Measurements from ENCODE around the gene SMO. TPM values are rescaled to one million over a fixed set of nuclear protein-coding genes. Genes with fewer than 3 reads are reported as not detected.
"Not testable (repeated sequence)": the region's sequence is repeated elsewhere in the genome, so short reads cannot be mapped to it uniquely, and the experiment has no call there.

The SMO gene
- total RNA-seq, 2 donors from 2014 or later, result 5.4 to 7.6 TPM

DNA sequence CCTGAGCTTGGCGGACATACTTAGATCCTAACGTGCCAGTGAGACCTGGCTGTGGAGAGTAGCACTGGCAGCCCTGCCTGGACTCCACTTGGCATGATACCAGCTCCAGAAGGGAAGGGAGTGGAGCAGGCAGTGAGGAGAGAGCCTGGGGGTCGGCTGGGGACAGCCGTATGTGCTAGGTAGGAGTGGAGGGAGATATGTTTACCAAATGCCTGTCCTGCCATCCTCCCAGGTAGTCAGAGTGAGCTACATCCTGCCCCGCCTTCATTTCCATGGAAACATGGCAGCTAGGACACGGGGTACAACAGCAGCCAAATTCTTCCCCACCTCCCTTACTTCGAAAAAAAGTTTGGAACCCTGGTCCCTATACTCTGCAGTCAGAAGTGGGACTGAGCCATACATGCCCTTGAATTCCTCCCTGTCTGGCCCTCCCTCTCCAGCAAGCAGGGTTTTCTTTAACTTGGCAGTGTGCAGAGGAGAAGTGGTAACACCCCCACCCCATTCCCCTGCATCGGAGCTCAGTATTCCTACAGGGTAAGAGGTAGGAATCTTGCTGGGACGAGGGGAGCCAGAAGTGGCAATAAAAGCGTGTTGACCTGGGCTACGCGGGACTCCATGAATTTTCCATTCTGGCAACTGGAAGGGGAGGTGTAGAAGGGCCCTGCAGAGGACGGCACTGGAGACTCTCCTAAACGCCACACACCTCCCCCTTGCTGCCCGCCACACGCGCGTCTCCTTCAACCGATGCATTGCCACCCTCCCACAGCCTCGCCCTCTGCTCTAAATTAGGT, 20.0 kb upstream of the SMO start:
- peak; percentile 40 to 43 for ATAC-seq
- intact Hi-C loops (cut with DNase I), result loop anchor here in 1 of 2 donors (10.0 kb wide), 1 partner anchor 46 kb away; no protein-coding TSS in a partner anchor
- no peak for DNase-seq

DNA sequence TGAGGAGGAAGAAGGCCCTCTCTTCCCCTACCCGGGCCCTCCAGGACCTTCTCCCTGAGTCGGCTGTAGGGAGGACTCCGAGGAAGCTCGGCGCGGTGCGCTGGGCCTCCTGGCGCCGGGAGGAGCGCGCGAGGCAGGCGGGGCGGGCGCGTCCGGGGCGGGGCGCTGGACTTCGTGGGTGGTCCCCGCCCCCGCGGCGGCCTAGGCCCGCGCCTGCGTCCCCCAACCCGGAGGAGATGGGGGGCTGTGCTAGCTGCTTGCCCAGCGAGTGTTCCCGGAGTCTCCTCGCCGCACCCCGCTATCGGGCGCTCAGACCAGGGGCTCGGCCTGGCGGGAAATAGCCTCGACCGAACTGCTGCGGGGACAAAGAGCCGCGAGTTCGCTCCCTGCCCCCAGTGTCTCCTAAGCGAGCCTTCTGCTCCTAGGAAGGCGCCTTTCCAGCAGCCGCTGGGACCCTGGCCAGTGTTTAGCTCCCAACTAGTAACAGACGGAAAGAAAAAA, 19.2 kb upstream of the SMO start:
- intact Hi-C loops (cut with DNase I), result loop anchor here in 1 of 2 donors (10.0 kb wide), 1 partner anchor 46 kb away; no protein-coding TSS in a partner anchor
- DNase-seq (peak; percentile 72), ATAC-seq (peak; percentile 94)

DNA sequence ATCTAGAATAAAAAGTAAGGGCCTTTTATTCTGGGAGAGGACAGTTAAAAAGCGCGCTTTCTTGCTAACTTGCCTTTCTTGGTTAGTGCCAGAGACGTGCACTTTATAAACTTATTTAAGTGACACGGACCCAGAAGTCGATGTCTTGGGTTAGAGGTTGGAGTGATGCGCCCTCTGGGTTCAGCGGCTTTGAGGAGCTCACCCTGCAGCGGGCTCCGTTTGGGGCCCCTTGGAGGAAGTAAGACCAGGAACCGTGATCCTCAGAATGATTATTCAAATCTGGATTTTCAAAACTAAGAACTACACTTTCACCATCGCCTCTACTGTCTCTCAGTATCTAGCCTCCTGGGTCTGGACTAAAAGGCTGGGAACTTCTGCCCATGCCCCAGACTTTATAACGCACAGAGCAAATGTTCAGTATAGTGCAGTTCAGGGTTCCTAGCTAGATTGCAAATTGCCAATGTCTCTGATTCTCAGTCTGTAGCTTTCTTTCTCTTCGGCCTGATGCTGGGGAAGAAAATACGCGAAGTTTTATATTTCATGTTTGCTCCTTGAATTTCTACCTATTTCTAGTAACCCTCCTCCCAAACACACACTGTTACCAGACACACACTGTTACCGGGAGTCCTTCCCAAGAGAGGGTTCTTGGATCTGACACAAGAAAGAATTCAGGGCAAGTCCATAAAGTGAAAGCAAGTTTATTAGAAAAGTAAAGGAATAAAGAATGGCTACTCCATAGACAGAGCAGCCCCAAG, 18.6 kb upstream of the SMO start:
- DNase-seq, result no peak
- intact Hi-C loops (cut with DNase I), result loop anchor here in 1 of 2 donors (10.0 kb wide), 1 partner anchor 45 kb away; no protein-coding TSS in a partner anchor
- peak in 1 of 2 donors; percentile 35 for ATAC-seq

DNA sequence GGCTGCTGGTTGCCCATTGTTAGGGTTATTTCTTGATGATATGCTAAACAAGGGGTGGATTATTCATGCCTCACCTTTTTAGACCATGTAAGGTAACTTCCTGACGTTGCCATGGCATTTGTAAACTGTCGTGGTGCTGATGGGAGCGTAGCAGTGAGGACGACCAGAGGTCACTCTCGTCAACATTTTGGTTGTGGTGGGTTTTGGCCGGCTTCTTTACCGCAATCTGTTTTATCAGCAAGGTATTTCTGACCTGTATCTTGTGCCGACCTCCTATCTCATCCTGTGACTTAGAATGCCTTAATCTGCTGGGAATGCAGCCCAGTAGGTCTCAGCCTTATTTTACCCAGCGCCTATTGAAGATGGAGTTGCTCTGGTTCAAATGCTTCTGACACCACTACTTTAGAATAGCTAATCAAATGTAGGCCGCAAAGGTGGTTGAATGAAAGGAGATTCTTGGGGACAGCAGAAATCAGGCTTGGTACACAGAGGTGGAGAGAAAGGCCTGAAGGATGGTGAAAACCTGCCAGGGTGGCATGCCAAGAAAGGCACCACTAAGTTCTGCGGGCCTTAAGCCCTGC, 17.9 kb upstream of the SMO start:
- ATAC-seq (no peak), DNase-seq (no peak)
- intact Hi-C loops (cut with DNase I), result no loop called here

DNA sequence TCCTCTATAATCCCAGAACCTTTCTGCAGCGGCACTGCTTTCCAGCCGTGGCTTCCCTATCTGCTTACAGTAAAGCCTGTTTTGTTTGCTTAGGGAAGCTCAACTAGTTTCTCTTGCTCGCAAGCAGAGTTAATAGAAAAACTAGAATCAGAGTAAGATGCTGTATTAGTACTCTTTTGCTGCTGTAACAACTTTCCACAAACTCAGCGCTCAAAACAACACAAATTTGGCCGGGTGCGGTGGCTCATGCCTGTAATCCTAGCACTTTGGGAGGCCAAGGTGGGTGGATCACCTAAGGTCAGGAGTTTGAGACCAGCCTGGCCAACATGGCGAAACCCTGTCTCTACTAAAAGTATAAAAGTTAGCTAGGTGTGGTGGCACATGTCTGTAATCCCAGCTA, 14.6 kb upstream of the SMO start:
- ATAC-seq, result not testable (repeated sequence)

DNA sequence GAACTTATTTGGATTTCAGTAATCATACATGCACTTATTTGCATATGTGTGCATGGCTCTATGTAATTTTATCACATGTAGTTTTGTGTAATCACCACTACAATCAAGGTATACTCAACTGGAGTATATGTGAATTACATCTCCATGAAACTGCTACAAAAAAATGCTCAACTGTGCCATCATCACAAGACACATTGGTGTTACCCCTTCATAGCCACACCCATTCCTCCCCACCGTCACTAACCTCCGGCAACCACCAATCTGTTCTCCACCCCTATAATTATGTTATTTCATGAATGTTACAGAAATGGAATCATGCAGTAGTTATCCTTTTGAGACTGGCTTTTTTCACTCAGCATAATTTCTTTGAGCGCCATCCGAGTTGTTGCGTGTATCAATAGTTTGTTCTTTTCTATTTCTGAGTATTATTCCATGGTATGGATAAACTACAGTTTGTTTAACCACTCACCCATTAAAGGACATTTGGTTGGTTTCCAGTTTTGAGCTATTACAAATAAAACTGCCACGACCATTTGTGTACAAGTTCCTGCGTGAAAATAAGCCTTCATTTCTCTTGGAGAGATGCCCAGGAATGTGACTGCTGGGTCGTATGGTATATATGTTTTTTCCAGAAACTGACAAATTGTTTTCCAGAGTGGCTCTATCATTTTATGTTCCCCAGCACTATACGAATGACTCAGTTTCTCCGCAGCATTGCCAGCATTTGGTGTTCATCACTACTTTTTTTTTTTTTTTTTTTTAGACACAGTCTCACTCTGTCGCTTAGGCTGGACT, 11.3 kb upstream of the SMO start:
- ATAC-seq (no peak), DNase-seq (no peak)
- intact Hi-C loops (cut with DNase I), result no loop called here

More for the DNA sequence above, 14.6 kb upstream of the SMO start:
- DNase-seq; intact Hi-C loops (cut with DNase I): not testable (repeated sequence)

DNA sequence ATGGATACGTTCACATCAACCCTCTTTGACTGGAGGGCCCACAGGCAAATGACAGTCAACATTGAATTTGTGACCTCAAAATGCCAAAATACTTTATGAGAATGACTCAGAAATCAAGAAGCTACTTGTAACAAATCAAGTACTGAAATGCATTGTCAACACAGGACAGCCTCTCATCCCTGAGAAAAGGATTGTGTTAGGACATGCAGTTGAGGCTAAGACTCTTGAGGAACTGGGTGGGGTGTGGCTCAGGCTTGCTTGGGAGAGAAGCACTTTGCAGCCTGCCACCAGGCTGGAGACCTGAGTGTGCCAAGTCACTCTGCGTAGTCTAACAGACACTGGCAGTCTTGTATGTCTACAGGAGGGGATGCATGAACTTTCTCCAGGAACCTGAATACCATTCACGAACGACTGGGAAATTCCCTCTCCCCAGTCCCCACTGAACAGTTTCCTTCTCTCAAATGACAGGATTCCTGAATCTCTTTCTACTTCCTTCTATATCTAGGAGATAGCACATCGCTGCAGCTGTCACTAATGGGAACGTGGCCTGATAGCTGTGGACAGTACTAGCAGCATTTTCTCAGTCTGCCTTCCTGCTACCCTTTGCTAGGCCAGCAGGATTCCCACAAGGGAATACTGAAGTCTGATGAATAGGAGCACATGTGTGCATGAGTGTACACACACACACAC, 3.3 kb upstream of the SMO start:
- DNase-seq, result no peak

DNA sequence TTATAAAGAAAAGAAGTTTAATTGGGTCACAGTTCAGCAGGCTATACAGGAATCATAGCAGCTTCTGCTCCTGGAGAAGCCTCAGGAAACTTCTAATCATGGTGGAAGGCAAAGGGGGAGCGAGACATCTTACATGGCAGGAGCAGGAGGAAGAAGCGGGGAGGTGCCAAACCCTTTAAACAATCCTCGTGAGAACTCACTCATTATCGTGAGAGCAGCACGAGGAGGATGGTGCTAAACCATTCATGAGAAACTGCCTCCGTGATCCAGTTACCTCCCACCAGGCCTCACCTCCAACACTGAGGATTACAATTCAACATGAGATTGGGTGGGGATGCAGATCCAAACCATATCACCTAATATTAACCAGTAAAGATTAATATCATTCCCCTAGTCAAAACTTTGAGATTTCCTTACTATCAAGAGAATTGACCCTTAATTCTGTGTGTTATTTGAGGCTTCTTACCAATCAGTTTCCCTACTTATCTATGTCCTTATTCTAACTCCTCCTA, 1.6 kb upstream of the SMO start:
- ATAC-seq (no peak), DNase-seq (no peak)
- intact Hi-C loops (cut with DNase I), result no loop called here

More for the DNA sequence above, 3.3 kb upstream of the SMO start:
- intact Hi-C loops (cut with DNase I), result no loop called here
- no peak for ATAC-seq

DNA sequence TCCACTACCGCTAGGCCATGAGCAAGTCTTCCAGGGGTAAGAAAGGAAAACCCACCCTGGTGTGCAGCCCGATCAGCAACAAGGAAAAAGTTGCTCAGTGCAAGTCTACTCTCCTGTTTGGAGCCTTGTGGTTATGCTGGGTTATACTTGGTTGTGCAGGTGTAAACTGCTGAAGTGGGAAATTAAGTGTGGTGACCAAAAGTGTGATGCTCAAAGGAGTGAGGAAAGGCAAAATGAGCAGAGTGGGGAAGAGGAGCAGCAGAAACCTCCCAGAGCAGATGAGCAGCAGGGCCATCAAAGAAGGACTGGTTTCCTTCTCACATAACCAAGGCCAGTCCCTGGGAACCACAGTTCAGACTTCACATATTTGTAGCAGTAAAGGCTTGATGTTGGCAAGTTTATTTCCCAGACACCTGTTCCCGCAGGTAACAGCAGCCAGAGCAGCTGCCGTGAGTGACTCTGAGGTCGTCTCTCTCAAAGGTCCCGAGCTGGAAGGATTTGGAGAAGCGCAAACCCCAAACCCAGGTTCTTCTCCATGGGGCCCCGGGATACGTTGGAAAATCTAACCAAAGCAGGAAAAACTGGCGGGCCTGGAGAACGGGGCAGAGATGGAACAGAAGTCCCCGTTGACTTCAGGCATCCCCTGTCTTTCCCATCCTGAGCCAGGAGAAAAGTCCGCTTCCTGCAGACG, 607 bp upstream of the SMO start:
- intact Hi-C loops (cut with DNase I), result no loop called here
- DNase-seq (no peak), ATAC-seq (no peak)

DNA sequence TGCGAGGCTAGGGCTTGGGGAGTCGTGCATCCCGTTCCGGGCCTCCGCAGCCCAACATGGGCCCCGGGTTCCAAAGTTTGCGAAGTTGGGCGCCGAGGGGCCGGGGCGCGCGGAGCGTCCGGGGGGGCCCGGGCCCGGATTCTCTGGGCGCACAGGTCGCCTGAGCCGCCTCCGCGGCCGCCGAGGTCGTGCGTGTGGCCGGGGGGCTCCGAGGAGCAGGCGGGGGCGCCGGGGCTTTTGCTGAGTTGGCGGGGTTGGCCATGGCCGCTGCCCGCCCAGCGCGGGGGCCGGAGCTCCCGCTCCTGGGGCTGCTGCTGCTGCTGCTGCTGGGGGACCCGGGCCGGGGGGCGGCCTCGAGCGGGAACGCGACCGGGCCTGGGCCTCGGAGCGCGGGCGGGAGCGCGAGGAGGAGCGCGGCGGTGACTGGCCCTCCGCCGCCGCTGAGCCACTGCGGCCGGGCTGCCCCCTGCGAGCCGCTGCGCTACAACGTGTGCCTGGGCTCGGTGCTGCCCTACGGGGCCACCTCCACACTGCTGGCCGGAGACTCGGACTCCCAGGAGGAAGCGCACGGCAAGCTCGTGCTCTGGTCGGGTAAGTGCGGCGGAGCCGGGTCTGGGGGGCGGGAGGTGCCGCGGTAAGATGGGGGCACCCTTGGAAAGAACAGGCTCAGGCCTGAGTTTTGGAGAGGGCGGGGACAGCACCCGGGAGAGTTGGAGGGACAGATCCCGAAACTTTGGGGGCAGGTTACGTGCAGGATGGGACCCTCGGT, 643 bp downstream of the SMO start:
- DNase-seq (peak; percentile 47), ATAC-seq (peak; percentile 65 to 69)
- intact Hi-C loops (cut with DNase I), result no loop called here

DNA sequence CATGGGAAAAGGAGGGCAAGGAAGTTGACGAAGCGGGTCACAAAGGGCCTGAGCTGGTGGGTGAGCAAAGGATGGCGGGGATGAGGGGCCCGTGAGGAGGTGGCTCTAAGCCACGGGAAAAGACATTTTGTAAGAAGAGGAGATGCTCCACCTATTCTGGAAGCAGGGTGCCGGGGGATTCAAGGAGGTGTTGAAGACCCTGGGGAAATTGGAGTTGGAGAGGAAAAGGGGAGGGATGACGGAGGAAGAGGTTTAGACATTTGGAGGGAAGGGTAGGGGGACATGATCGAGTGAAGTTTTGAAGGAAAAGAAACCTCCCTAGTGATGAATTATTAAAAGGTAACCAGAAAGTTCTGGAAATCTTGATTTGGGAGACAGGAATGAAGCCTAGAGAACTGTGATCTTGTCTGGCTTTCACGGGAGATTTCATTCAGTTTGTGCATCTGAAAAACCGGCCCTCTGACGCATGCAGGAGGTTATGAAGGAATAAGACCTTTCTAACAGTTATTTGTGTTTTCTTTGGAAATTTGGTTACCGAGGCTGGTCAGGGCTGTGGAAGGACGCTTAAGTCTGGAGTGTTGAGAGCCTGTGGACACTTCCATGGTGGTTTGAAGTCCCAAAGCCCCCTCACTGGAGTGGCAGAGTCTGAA, 1.4 kb downstream of the SMO start:
- intact Hi-C loops (cut with DNase I), result no loop called here
- DNase-seq (no peak), ATAC-seq (no peak)

DNA sequence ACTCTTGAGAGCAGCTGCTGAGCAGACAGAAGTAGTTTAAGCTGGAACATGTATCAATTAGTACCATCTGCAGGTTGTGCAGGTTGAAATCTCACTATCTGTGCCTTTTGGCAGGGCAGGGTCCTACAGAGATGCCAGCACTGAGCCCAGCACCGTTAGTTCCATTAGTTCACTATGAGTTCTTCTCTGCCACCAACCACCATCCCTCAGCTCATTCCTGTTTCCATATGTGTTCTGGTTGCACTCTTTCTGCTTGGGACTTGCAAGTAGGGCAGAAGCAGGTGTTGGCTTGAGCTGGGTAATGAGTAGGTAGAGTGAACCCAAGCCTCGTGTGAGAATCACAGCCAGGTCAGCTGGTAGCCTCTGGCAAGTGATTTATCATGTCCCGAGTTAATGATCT, 2.8 kb downstream of the SMO start:
- intact Hi-C loops (cut with DNase I), result no loop called here
- ATAC-seq (no peak), DNase-seq (no peak)

DNA sequence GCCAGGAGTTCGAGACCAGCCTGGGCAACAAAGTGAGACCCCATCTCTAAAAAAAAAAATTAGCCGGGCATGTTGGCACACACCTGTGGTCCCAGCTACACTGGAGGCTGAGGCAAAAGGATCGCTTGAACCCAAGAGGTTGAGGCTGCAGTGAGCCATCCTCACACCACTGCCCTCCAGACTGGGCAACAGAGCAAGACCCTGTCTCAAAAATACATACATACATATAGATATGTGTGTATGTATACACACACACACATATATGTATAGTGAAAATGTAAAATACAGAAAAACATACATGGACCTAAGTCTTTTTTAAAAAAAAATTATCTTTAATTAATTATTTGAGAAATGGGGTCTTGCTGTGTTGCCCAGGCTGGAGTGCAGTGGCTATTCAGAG, 5.5 kb downstream of the SMO start:
- intact Hi-C loops (cut with DNase I), result no loop called here
- DNase-seq (no peak), ATAC-seq (no peak)

DNA sequence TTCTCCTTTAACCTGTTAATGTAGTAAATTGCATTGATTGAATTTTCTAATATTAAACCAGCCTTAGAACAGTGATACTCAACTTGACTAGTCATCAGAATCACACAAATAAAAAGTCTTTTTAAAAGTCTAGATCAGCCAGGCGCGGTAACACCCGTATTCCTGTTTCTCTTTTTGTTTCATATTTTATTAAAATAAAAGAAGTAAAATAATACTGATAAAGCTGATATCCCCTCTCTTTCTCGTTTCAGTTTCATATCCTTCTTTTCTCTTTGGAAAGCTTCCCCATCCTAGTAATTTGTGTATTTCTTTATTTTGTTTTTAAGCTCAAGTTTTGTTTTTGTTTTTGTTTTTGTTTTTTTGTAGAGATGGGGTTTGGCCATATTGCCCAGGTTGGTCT, 9.3 kb downstream of the SMO start:
- intact Hi-C loops (cut with DNase I), result no loop called here
- ATAC-seq (no peak), DNase-seq (no peak)

DNA sequence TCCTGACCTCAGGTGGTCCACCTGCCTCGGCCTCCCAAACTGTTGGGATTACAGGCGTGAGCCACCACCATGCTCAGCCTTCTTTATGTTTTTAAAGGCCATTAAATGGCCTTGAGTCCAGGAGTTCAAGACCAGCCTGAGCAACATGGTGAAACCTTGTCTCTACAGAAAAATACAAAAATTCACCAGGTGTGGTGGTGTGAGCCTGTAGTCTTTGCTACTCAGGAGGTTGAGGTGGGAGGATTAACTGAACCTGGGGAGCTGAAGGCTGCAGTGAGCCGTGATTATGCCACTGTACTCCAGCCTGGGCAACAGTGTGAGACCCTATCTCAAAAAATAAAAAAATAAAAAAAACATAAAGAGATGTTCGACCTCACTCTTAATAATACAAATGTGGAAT, 11.0 kb downstream of the SMO start:
- no peak for ATAC-seq
- no peak for DNase-seq
- intact Hi-C loops (cut with DNase I), result no loop called here

DNA sequence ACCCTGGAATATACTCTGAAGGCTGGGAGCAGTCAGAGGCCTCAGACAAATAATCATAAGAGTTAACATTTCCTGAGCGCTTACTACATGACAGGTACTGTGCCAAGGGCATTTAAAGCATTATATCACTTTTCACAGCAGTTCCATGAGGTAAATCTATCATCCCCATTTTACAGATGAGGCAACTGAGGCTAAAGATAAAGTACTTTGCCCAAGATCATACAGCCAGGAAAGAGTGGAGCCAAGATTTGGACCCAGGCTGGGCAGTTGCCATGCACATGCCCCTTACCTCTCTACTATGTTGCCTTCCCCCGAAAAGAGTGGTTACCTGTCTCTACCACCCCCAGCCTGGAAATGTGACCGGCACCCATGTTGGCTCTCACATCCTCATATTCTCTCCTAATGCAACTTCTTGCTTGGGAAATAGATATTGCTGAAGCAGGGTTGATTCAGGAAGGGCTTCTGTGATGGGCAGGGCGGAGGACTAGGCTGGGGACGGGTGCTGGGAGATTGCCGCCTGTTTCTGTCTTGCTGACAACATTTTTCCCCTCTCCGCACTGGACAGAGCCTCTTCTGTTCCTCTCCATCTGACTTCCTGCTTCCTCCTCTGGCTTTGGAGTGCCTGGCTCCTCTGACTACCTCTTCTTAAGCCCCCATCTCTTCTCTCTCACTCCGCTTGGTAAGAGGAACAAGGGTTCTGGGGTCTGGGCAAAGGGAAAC, 13.8 kb downstream of the SMO start:
- intact Hi-C loops (cut with DNase I), result no loop called here
- ATAC-seq (peak in 1 of 2 donors; percentile 62), DNase-seq (no peak)

Measured in left cardiac atrium (tissue), 4 donors.